GOT3 (cell line): ENCODE measurements around the gene PDCD1.
"Not testable (repeated sequence)": the region's sequence is repeated elsewhere in the genome, so short reads cannot be mapped to it uniquely, and the experiment has no call there.

ENCODE experiments used
- DNase-seq: peaks from one replicate; lab custom pipeline; 2025; ENCODE audit warnings: mixed read lengths; lab: John Stamatoyannopoulos, UW

PDCD1 gene

DNA sequence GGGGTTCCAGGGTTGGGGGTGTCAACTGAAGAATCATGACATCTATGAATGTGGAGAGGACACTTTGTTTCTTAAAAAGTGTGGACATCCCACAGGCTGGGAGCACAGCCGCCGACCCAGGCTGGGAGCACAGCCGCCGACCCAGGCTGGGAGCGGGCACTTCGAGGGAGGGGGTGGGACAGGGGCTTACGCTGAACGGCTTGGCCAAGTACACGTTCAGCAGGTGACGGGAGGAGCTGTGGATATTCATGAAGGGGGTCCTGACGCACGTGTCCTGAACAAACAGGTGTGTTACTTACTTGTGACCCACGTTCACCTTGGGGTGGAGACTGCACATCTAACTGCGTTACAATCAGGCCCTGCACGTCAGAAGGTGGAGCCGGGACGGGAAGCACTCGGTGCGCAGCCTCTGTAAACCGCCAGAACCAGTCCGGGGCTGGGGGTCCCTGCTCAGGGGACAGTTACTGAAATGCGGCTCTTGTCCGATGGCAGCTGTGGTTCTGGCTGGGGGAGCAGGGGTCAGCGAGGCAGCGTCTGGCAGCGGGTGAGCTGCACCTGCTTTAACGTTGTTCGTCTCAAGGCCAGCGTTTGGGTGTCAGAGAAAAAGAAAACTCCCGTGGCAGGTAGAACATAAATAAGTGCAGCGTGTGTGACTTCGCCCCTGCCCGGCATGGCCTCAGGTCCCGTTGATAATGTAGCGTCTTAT is 58.3 kb downstream of the PDCD1 start:
- not testable (repeated sequence) for DNase-seq
